GM10847 (cell line): ENCODE results near the gene TMEM150B.

Experiments
- POLR2A ChIP-seq: IDR thresholded peaks from 2 replicates; pipeline ENCODE4 v1.6.1; 2011; ENCODE audit not compliant: insufficient read length; ENCODE audit errors: extremely low read depth

TMEM150B gene, protein sequence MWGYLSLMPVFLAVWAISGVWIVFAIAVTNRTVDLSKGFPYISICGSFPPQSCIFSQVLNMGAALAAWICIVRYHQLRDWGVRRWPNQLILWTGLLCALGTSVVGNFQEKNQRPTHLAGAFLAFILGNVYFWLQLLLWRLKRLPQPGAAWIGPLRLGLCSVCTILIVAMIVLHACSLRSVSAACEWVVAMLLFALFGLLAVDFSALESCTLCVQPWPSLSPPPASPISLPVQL

DNA sequence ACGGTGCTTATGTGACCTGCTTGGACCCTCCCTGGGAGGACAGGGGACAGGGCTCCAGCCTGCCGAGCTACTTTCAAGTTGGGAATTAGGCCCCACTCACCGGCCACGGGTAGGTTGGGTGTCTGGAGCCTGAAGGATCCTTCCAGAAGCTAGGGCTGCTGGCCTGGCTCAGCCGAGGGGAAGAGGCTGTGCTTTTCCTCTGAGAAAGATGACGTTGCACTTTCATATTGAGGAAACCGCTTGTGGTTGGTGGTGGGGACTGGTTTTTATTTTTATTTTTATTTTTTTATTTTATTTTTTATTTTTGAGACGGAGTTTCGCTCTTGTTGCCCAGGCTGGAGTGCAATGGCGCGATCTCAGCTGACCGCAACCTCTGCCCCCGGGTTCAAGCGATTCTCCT is at the start of gene TMEM150B:
Gene TMEM150B, minus strand, starts transcription at position 170 of the 400 bp plus-strand sequence. CDS start 4,305 bp downstream, outside the sequence.
- no peak for TF ChIP-seq POLR2A

- no peak for TF ChIP-seq POLR2A
Measured at GRCh38 chr19:55373993-55374757, 49.0 kb upstream of the TMEM150B start.

- TF ChIP-seq POLR2A = no peak
Measured at GRCh38 chr19:55373306-55373992, 48.3 kb upstream of the TMEM150B start.

DNA sequence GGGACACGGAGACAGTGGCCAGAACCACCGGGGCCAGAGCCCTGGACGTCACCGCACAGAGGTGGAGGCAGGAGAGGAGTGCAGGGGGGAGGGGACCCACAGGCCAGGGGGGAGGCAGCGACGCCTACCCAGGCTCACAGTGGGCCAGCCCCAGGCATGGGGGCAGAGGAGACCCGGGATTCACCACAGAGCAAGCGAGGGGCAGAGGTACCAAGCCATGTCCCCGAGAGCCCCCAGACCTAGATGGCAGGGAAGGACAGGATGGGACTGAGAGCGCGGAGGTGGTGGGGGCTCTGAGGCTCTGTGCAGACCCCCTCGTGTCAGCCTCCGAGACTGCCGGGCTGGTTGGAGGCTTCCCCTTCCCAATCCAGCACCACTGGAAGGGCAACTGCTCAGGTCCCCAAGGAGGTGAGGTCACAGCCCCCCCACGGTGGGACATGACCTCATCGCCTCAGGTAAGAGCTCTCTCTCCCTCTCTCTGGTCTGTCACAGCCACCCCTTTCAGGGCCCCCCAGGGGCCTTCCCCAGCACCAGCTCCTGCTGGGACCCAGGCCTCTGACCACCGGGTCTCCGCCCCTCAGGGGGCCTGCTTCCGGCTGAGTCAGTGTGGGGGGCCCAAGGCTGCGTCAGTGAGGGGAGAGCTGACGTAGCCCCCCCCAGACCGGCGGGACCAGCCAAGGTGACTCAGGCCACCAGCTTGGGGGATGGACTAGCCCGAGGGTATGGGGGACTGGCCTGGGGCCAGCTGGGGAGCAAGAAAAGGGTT is 47.4 kb upstream of the TMEM150B start:
- no peak for TF ChIP-seq POLR2A

GRCh38 chr19:55370305-55370988 is 45.3 kb upstream of the TMEM150B start, which contains the start of gene IL11:
IL11 (minus strand) TSS chr19:55370463; CDS start chr19:55370310, 153 bp downstream.
- no peak for TF ChIP-seq POLR2A

DNA sequence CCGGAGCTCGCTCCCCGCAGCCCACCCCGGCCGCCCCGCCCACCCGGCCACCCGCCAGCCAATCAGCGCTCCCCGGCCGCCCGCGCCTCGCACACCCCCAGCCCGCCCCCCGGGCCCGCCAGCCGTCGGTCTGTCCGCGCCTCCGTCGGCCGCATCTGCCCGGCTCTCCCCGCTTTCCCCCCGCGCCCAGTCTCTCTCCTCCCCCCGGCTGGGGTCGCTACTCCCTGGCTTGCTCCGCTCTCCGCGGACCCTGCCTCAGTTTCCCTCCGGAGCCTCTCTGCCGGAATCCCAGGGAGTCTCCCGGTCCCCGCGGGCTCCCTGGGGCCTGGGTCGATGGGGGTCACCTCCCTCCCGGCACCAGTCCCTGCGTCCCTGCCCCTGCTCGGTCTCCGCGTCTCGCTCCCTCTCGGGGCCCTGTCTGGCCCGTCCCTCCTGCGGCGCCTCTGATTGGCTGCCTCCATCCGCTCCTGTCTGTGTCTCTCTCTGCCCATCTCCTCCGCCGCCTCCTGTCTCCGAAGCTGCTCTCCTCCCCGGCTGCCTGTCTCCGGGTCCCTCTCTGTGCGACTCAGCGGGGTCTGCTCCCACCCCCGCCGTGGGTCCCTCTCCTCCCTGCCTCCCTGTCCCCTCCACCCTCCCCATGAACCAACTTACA is 44.6 kb upstream of the TMEM150B start:
- no peak for TF ChIP-seq POLR2A

- TF ChIP-seq POLR2A = no peak
Measured at GRCh38 chr19:55368701-55369563, 43.8 kb upstream of the TMEM150B start.

DNA sequence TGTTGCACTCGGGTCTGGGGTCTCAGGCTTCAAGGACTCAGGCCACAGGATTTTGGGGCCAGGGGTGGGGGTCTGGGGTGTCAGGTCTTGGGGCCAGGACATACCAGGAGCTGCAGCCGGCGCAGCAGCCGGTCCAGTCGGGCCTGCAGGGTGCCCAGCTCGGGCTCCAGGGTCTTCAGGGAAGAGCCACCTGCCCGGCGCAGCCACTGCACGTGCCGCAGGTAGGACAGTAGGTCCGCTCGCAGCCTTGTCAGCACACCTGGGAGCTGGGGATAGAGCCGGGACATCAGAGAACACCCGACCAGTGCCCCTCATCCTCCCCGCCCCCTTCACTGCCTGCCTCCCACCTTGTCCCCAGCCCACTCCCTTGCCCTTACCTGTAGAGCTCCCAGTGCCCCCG is 43.0 kb upstream of the TMEM150B start:
- TF ChIP-seq POLR2A = no peak

- TF ChIP-seq POLR2A = no peak
Measured at GRCh38 chr19:55366790-55367189, 41.6 kb upstream of the TMEM150B start.

GRCh38 chr19:55365964-55366363 is 40.8 kb upstream of the TMEM150B start:
- TF ChIP-seq POLR2A = no peak

DNA sequence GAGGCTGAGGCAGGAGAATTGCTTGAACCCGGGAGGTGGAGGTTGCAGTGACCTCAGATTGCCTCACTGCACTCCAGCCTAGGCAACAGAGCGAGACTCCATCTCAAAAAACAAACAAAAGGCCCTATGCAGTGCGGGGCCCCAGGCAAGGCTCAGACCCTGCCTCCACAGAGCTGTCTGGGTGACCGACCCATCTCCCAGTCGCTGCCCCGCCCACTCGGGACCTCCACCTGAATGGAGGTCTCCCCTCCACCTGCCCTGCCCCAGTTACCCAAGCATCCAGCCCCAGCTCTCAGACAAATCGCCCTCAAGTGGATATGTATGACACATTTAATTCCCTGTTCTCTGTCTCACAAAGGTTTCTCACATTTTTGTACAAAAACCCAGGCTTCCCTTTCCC is 40.1 kb upstream of the TMEM150B start:
- no peak for TF ChIP-seq POLR2A

- no peak for TF ChIP-seq POLR2A
Measured at GRCh38 chr19:55362990-55363716, 38.0 kb upstream of the TMEM150B start, which contains the start of gene GARIN5B. GARIN5B (minus strand) TSS chr19:55363260; CDS start chr19:55363066, 194 bp downstream.
